OCI-LY7 (cell line): ENCODE results near the gene USH2A. TPM values are rescaled to one million over a fixed set of nuclear protein-coding genes. Genes with fewer than 3 reads are reported as not detected.
A peak's percentile ranks its signal among the peaks of the same experiment; 100 is the strongest.

Experiments used
- BruUV-seq: library from RNA; stranded (reverse); fragments of 400-500 nt; replicated peaks from 2 replicates; lab custom pipeline; 2021; lab: Mats Ljungman, UMichigan
- CTCF ChIA-PET: fragments of 300-600 bp; sonication (Branson Sonifier 250); formaldehyde crosslinking; loops from one replicate; lab custom pipeline; 2022; ENCODE audit warnings: antibody characterized with exemption; ENCODE audit not compliant: unreplicated experiment; lab: Charles Lee
- POLR2A ChIA-PET: fragments of 300-600 bp; sonication (Branson Sonifier 250); formaldehyde crosslinking; loops from one replicate; lab custom pipeline; 2022; ENCODE audit warnings: antibody characterized with exemption; lab: Charles Lee
- DNase-seq: peaks from one replicate; pipeline ENCODE4 v3.0.0-alpha.2; 2015; ENCODE audit warnings: low spot score
- H2AFZ ChIP-seq: fragments of 200-600 bp; sonication (generic), shearing (Covaris generic); 2 replicates; pipeline ENCODE4 v1.6.1; 2014; ENCODE audit warnings: mild to moderate bottlenecking, antibody characterized with exemption, low read length, moderate library complexity
- H3K27ac ChIP-seq: fragments of 200-600 bp; sonication (generic); 2 replicates; pipeline ENCODE4 v1.5.1; 2014; ENCODE audit warnings: mixed run types, low read depth, mild to moderate bottlenecking, moderate library complexity, low read length, inconsistent platforms; ENCODE audit not compliant: poor library complexity, severe bottlenecking
- H3K36me3 ChIP-seq: fragments of 200-600 bp; sonication (generic); 2 replicates; pipeline ENCODE4 v1.6.1; 2014; ENCODE audit warnings: mild to moderate bottlenecking, antibody characterized with exemption, low read length, moderate library complexity, mixed read lengths; ENCODE audit not compliant: insufficient read depth
- H3K4me1 ChIP-seq: fragments of 200-600 bp; sonication (generic); 2 replicates; pipeline ENCODE4 v1.5.1; 2014; ENCODE audit warnings: mild to moderate bottlenecking, low read length; ENCODE audit not compliant: insufficient read depth, poor library complexity, severe bottlenecking
- H3K4me2 ChIP-seq: fragments of 200-600 bp; sonication (generic); 2 replicates; pipeline ENCODE4 v1.6.1; 2014; ENCODE audit warnings: mild to moderate bottlenecking, low read length
- H3K4me3 ChIP-seq: fragments of 200-600 bp; sonication (generic); 2 replicates; pipeline ENCODE4 v1.5.1; 2014; ENCODE audit warnings: mild to moderate bottlenecking, low read depth, low read length; ENCODE audit not compliant: poor library complexity, severe bottlenecking
- H3K79me2 ChIP-seq: fragments of 200-600 bp; sonication (generic); 2 replicates; pipeline ENCODE4 v1.6.1; 2016; ENCODE audit warnings: low read depth, mild to moderate bottlenecking, low read length, moderate library complexity, mixed read lengths; ENCODE audit not compliant: insufficient read depth
- H3K9me2 ChIP-seq: fragments of 200-600 bp; sonication (generic); 2 replicates; pipeline ENCODE4 v1.6.1; 2016; ENCODE audit warnings: mild to moderate bottlenecking, low read length, mixed read lengths; ENCODE audit not compliant: insufficient read depth
- H3K9me3 ChIP-seq: fragments of 200-600 bp; sonication (generic); 2 replicates; pipeline ENCODE4 v1.6.1; 2014; ENCODE audit warnings: mild to moderate bottlenecking, mixed run types, low read length, mixed read lengths
- H4K20me1 ChIP-seq: fragments of 200-600 bp; sonication (generic); 2 replicates; pipeline ENCODE4 v1.6.1; 2014; ENCODE audit warnings: mild to moderate bottlenecking, antibody characterized with exemption, low read length, moderate library complexity, mixed read lengths; ENCODE audit not compliant: insufficient read depth
- EZH2phosphoT487 ChIP-seq: fragments of 200-600 bp; sonication (generic); IDR thresholded peaks from 2 replicates; pipeline ENCODE4 v1.6.1; 2018; ENCODE audit warnings: low read depth, borderline replicate concordance, mild to moderate bottlenecking, mixed run types, antibody characterized with exemption, low read length, moderate library complexity, mixed read lengths
- intact Hi-C: fragments of 100-400 bp; cut with micrococcal nuclease; formaldehyde crosslinking; loops from one replicate; pipeline ENCODE4 v1.10.0; 2022; ENCODE audit not compliant: unreplicated experiment
- total RNA-seq, 2 experiments: library from RNA; depleted of rRNA in 1 of 2; stranded (reverse); fragments of >200 nt in 1 of 2; shearing (Covaris generic) in 1 of 2; gene quantifications; 2 replicates each; pipeline ENCODE4 v1.2.3, GENCODE V29; 2014 to 2022
- TF ChIP-seq, protein P1 (sequence below): fragments of 200-600 bp; sonication (generic); conservative IDR thresholded peaks from 2 replicates; pipeline ENCODE4 v1.5.1; 2014; ENCODE audit warnings: mild to moderate bottlenecking, antibody characterized with exemption, low read length, moderate library complexity, mixed read lengths

The USH2A gene
- total RNA-seq, 2 experiments from 2014 or later, result not detected

DNA sequence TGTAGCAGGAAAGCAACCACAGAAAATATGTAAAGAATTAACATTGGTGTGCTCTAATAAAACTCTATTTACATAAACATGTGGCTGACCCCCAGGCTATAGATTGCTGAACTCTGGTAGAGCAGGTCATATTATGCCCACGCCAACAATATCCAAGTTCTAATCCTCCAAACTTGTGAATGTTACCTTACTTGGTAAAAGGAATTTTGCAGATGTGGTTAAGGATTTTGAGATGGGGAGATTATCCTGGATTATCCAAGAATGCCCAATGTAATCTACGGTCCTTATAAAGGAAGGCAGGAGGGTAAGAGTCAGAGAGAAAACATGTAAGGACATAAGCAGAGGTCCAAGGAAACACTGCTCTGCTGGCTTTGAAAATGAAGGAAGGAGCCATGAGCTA, 201.0 kb downstream of the USH2A start:
- no peaks in the 10 kb centered on the region for H3K4me1 ChIP-seq
- no peaks in the 10 kb centered on the region for H3K9me3 ChIP-seq
- H3K9me2 ChIP-seq, result no peaks in the 10 kb centered on the region
- no peak overlapping the region for H3K27ac ChIP-seq
- no peak for DNase-seq
- TF ChIP-seq EZH2phosphoT487, result no peak
- intact Hi-C loops, result no loop called here
- H3K4me3 ChIP-seq, result no peak overlapping the region
- CTCF ChIA-PET, result no interaction called here
- H3K79me2 ChIP-seq, result no peaks in the 10 kb centered on the region
- H4K20me1 ChIP-seq, result no peaks in the 10 kb centered on the region
- POLR2A ChIA-PET, result interaction anchor here (0.5 to 1.3 kb wide), 4 partner anchors 9 to 720 kb away, joined by 3 to 4 read pairs (median 3); no protein-coding TSS in a partner anchor
- BruUV-seq, result no TSS peak
- H3K4me2 ChIP-seq, result no peak overlapping the region
- H3K36me3 ChIP-seq, result no peaks in the 10 kb centered on the region
- no peak overlapping the region for H2AFZ ChIP-seq

DNA sequence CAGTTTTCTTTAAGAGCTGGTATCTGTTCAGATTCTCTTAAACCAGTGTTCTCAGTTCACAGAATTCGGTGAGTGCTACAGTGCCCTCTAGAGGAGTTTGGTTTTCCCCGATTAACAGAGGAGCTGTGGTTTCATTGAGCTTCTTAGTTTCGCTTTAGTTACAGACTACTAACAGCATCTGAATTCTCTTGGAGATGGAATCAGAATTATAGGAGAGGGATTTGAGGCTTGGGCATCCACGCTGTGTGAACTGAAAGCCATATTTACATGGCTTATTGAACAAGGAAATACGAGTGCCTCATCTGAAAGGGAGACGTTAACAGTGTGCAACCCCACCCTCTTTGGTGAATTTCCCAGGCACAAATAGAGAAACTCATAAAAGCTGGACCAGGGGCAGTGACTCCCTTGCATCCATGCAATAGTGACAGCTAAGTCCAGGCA, 202.0 kb downstream of the USH2A start:
- peak; percentile 57 for DNase-seq
- Histone ChIP-seq H4K20me1 (no peaks in the 10 kb centered on the region), H3K4me1 (no peaks in the 10 kb centered on the region), H3K36me3 (no peaks in the 10 kb centered on the region), H3K9me2 (no peaks in the 10 kb centered on the region), H3K4me3 (peak overlapping the region; percentile 61), H3K4me2 (peak overlapping the region; percentile 57), H3K9me3 (no peaks in the 10 kb centered on the region), H3K27ac (no peak overlapping the region), H3K79me2 (no peaks in the 10 kb centered on the region), H2AFZ (peak overlapping the region; percentile 74)
- ChIA-PET CTCF (interaction anchor here (0.7 kb wide), 1 partner anchor 14 kb away, joined by 3 read pairs; no protein-coding TSS in a partner anchor), POLR2A (interaction anchor here (0.6 to 1.3 kb wide), 7 partner anchors 10 to 563 kb away, joined by 3 to 4 read pairs (median 3); no protein-coding TSS in a partner anchor)
- intact Hi-C loops, result no loop called here
- TF ChIP-seq EZH2phosphoT487, result no peak
- TF ChIP-seq, protein P1, sequence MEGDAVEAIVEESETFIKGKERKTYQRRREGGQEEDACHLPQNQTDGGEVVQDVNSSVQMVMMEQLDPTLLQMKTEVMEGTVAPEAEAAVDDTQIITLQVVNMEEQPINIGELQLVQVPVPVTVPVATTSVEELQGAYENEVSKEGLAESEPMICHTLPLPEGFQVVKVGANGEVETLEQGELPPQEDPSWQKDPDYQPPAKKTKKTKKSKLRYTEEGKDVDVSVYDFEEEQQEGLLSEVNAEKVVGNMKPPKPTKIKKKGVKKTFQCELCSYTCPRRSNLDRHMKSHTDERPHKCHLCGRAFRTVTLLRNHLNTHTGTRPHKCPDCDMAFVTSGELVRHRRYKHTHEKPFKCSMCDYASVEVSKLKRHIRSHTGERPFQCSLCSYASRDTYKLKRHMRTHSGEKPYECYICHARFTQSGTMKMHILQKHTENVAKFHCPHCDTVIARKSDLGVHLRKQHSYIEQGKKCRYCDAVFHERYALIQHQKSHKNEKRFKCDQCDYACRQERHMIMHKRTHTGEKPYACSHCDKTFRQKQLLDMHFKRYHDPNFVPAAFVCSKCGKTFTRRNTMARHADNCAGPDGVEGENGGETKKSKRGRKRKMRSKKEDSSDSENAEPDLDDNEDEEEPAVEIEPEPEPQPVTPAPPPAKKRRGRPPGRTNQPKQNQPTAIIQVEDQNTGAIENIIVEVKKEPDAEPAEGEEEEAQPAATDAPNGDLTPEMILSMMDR, result peak; percentile 87
- BruUV-seq, result no TSS peak

DNA sequence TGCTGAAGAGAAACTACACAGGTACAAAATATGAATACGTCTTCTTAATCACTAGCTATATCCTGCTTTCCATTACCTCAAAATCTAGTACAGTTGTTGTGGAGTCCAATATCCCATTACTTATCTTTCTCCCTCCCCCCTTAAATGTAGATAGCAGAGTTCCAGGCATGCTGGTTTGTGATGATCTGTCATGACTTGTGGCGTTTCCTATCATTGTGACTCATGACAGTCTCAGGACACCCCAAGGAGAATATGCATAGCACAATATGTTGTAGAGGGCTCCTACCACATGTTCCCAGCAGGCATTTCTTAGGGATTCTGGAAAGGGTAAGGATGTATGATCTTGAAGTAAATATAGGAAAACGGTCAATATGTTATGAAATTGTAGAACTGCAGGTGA, 206.9 kb downstream of the USH2A start:
- no peak overlapping the region for H3K4me3 ChIP-seq
- H3K9me2 ChIP-seq, result no peaks in the 10 kb centered on the region
- intact Hi-C loops, result no loop called here
- H3K79me2 ChIP-seq, result no peaks in the 10 kb centered on the region
- TF ChIP-seq, protein P1, result no peak
- no peak for TF ChIP-seq EZH2phosphoT487
- no peaks in the 10 kb centered on the region for H3K36me3 ChIP-seq
- BruUV-seq, result no TSS peak
- no peaks in the 10 kb centered on the region for H4K20me1 ChIP-seq
- DNase-seq, result no peak
- no peak overlapping the region for H2AFZ ChIP-seq
- no peak overlapping the region for H3K27ac ChIP-seq
- ChIA-PET POLR2A (no interaction called here), CTCF (no interaction called here)
- H3K9me3 ChIP-seq, result no peaks in the 10 kb centered on the region
- H3K4me2 ChIP-seq, result no peak overlapping the region
- H3K4me1 ChIP-seq, result no peaks in the 10 kb centered on the region
